D341Med (cell line): ENCODE results near the gene CLSTN1.

Source experiments
- DNase-seq: peaks from one replicate; pipeline ENCODE4 v3.0.0; 2012; ENCODE audit warnings: low spot score

CLSTN1 gene

DNA sequence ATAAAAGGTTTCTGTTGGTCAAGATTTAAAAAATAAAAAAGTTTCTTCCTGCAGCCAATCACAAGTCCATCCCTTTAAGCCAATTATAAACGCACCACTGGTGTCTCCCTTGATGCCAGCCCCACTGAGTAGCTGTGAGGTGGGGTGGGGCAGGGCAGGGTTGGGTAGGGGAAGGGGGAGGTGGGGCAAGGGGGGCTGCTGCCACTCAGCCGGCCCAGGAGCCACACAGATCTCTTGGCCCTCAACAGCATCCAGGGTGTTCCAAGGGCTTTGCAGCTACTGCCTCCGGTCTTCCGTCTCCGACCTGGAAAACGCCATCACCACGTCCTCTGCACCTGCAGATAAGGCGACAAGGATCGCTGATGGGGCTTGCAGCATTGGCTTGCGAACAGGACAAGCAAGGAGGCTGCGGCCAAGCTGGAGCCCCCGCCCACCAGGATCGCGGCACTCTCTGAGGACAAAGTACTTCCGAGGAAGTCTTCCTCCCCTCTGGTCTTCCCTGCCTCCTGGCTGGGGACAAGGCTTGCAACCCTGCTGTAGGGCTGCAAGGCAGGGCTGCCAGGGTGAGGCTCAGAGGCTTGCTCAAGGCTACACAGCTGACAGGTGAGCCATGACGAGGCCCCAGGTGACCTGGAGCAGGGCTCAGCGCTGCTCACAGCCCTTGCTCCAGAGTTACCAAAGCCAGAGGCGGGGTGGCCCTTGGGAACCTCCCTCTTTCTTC lies 26.8 kb upstream of the CLSTN1 start:
- DNase-seq = no peak

- no peak for DNase-seq
These were observed 26.1 kb upstream of the CLSTN1 start for GRCh38 chr1:9849691-9850441.

GRCh38 chr1:9848022-9848421 lies 24.3 kb upstream of the CLSTN1 start:
- no peak for DNase-seq

DNA sequence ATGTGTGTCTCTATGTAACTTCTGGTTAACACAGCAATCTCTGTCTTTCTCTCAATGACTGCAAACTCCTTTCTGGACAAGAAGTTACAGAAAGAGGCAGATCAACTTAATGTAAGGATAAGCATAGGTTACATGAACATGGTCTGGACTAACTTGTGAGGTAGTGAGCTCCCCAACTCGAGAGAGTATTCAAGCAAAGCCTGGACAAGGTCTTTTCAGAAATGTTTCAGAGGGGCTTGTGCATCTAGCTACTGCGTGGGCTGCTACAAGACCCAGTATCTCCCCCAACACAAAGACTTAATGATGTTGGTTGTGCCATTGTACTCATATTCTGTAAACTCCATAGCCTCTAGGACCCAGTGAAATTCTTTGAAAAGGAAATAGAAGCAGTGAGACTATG lies 23.5 kb upstream of the CLSTN1 start:
- DNase-seq = no peak

- no peak for DNase-seq
These were observed 22.9 kb upstream of the CLSTN1 start for GRCh38 chr1:9846611-9847171.

DNA sequence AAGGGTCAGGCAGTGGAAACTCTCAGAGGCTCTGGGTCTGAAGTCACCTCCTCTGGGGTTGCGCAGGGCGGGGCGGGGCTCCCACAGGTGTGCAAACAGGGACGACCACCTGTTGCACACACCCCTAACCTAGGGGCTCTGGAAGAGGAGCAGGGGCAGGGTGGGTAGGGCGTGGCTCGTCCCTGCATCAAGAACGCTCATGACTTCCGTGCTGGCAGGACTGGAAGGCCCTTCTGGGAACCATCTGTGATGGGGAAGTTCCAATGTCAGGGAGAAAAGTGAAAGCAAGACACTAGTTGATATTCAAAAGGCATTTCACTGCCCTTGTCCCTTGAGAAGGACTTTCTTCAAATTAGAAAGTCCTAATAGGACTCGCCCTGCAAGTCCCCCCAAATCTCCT lies 22.1 kb upstream of the CLSTN1 start:
- no peak for DNase-seq

DNA sequence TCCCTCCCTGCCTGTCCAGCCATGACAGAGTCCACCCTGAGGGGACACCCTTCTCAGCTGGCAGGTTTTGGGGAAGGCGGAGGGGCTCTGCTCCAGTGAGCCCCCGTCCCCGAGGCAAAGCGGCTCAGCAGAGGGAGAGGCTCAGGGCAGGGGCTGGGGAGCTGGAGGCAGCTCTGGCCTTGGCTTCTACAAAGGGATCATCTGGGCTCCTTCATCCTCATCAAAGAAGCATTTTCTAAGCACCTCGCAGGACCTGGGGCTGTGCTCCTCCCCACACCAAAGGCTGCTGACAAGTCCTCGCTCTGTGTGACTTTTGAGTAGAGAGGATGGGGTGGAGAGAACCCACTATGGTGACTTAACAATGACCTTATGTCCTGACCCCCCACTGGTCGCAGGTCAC lies 21.0 kb upstream of the CLSTN1 start:
- peak; percentile 8 for DNase-seq

DNA sequence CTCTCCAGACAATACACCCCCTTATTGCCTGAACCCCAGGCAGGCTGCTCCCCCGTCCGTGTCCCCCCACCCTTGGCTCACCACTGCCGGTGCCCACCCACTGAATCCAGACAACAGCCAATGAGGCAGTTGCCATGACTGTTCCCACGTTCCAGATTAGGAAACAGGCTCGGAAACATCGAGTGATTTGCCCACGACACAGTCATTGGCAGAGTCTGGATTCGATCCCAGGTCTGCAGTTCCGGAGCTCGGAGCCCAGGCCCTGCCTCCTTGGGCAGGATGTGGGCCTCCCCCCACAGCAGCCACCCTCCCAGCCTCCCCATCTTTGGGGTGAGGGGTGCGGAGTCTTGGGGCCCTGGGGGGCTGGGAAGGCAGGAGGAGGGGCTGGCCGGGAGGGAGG lies 20.3 kb upstream of the CLSTN1 start:
- DNase-seq = peak; percentile 7

GRCh38 chr1:9843576-9843945 lies 19.8 kb upstream of the CLSTN1 start:
- peak; percentile 20 for DNase-seq

GRCh38 chr1:9842781-9843575 lies 19.2 kb upstream of the CLSTN1 start:
- peak; percentile 64 for DNase-seq

GRCh38 chr1:9842073-9842711 lies 18.4 kb upstream of the CLSTN1 start:
- peak; percentile 81 for DNase-seq

DNA sequence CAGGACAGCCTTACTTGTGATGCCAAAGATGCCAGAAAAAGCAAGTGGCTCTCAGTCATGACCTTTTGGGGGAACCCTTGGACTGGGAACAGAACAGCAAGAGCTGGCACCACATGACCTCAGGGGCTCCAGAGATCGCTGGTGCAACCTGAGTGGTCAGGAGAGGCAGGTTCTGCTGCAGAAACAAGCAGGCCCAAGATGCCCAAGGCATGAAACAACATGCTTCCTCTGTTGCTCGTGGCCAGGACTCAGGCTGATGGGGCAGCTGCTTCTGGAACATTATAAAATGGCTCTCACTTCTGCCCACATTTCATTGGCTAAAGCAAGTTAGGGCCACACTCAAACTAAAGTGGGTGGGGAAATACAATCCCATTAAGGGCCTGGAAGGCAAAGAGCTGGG lies 17.7 kb upstream of the CLSTN1 start:
- DNase-seq = no peak

DNA sequence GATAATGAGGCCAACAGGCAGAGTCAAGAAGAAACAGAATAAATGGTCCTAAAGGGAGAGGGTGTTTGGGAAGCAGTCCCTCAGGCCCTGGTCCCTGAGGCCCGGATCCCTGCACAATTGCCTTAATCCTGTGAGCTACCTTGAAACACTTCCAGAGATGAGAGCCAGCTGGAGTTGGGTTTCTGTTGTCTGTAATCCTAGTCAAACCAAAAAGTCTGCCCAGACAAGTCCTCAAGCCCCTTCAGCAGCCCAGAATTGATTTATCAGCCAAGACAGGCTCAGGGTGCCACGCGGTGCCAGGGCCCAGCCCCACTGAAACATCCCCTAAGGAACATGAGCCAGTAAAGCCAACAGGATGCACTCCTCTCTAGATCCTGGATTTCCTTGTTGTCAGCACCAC lies 16.4 kb upstream of the CLSTN1 start:
- peak; percentile 80 for DNase-seq

DNA sequence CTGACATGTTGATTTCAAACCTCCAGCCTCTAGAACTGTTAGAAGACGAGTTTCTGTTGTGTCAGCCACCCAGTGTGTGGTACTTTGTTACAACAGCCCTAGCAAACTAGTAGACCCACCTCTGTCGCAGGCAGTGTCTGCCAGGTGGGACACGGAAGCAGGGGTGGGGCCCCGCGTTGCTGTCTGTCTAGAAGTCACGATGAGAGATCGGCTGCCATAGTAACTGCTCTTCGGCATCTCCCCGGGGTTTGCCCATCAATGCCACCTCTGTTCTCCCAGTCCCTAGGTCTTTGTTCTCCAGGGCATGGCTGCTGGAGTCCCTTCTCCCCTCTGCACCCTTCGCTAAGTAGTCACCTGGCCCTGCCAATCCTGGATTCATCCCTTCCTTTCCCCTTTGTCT lies 15.2 kb upstream of the CLSTN1 start:
- no peak for DNase-seq

DNA sequence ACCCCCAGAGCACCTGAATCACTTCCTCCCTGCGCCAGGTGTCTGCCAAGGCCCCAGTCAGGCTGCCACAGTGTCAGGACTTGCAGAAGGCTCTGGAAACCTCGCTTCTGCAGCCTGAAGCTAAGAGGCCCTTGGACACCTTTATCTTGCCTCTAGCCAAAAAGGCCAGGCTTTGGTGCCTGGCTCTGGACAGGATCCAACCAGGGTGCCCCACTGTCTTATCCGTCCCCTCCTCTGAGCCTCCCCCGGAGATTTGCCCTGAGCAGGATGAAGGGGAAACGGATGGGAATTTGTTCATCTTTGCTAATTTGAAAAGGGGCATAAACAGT lies 12.8 kb upstream of the CLSTN1 start:
- no peak for DNase-seq

GRCh38 chr1:9835758-9836631 lies 12.2 kb upstream of the CLSTN1 start:
- no peak for DNase-seq

GRCh38 chr1:9835404-9835757 lies 11.6 kb upstream of the CLSTN1 start:
- DNase-seq = no peak

GRCh38 chr1:9833632-9834031 lies 9.9 kb upstream of the CLSTN1 start:
- DNase-seq = no peak

DNA sequence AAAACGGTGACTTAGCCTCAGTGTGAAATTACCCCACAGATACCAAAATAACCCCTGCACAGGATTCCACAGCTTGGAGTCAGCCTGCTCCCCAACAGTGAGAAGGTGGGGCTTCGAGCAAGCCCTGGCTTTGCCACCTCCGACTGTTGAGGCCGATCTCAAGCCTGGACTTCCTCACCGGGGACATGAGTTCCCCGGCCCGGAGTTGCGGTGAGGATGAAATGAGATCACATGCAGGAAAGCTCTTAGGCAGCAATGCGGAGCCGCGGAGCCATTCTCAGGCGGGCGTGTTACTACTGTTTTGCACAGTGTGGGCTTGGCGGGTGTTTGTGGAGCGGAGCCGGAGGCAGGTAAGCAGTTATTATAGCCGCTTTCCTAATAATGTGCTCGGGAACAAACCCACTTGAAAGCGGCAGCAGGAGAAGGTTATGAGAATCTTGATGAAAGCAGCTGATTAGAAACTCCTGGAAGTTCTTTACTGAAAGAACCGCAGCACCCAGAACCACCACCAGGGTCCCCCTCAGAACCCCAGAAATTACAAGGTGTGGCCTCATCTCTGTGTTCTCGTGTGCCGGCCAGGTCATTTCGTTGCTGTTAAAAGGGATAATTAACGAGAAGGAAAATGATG lies 3.9 kb upstream of the CLSTN1 start:
- DNase-seq = no peak

DNA sequence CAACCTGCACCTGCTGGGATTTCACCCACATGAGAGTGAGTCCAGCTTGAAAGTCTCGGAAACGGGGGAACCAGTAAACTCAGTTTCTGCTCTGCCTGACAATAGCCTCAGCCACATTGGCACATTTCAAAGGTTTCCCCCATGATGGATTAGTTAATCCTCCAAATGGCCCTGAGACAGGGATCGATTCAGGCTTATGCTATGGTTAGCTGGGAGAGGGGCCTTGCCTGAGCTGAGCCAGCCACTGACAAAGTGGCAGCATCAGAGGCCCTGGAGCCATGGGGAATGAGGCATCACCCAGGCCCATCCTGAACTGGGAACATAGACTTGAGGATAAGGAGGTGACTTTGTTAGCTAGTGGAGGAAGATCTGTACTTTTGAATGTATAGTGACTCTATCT lies 2.9 kb upstream of the CLSTN1 start:
- no peak for DNase-seq

- no peak for DNase-seq
These were observed 2.3 kb upstream of the CLSTN1 start for GRCh38 chr1:9826087-9826486.
